IPS-NIHi11 (cell line): Measurements from ENCODE around the gene TMC1.

ENCODE experiments used
- DNase-seq: peaks from one replicate; pipeline ENCODE4 v3.0.0; 2012; ENCODE audit warnings: mixed read lengths, low spot score

The TMC1 gene

DNA sequence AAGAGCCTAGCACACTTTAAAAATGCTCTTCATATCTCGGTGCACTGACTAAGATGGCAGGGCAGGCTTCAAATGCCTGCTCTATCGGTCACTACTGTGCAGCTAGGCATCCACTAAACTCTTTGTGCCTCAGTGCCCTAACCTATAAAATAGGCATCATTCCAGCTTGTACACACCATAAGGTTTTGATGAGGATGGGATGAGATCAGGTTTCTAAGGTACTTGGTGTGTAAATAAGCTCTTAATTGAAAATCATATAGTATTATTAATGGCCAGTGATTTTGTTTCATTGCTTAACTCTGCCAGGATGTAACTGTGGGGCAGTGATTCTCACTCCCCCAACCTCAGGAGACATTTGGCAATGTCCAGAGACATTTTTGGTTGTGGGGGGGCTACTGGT lies 352.9 kb downstream of the TMC1 start:
- DNase-seq: no peak

DNA sequence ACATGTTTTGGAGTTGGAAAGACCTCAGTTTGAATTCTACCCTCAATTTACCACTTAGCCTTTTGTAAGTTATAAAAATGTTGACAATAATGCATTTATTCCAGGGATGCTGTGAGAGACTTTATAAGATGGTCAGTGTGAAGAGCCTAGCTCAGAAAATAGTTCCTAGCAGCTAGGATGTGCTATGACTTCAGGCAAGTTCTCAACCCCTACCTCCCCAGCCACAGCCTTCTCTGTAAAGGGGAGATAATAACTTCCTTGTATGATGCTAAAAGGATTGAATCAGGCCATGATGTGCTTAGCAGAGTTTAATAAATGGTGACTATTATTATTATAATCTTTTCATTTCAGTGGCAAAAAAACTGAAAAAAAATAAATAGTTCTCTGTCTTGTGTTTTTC lies 353.8 kb downstream of the TMC1 start:
- DNase-seq: no peak

DNA sequence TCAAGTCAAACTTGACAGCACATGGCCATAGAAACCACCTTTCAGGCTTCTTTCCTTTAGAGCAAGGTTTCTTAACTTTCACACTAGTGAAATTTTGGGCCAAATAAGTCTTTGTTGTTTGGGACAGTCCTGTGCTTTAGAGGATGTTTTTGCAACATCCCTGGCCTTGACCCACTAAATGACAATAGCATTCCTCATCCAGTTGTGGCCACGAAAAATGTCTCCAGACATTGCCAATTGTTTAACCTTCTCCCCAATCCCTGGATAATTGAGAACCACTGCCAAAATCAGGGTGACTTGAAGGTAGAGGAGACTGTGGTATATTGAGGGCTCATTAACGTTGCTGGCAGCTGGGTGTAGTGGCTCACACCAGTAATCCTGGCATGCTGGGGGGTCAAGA lies 359.4 kb downstream of the TMC1 start:
- DNase-seq: no peak

DNA sequence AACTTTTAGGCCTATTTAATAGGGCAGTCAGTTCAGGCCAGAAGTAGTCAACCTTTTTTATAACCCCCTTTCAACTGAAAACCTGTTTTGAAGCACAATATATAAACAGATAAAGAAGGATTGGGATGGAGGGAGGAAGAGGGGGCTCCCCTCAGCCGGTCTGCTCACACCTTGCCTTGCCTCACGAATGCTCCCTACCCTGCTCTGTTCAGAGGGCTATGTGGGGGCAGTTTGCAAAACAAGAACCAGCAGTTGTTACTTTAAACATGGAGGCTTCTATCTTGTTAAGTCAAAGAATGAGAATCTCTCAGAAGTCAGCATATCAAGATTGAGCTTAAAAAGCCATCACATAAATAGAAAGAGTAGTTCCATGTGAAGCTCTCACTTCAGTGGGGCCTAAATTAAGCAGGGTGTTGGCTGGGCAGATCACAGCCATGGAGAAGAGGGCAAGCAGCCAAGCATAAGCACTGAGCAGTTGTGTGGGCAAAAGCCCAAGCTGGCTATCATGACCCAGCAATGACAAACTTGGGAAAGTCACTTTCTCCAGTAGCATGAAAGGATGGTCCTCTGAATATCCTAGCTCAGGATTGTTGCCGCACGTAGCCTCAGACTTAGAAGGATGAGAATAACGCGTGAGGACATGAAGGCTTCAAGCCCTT lies 360.8 kb downstream of the TMC1 start:
- no peak for DNase-seq

DNA sequence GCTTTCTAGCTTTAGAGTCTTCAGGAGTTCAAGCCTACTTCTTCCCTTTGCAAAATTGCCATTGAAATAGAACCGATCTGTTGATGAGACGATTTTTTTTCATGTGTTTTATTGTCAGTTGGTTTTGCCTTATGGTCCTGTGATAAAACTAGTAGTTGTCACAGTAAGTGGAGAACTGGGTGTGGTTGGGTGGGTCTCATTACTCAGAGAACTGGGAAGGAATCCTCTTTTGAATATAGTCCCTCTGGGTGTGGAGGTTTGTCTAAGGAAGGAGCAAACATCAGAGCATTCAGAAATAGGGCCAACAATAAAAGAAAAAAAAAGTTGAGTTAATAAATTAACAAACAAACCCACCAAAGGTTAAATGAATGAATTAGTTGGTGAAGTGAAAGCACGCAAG lies 362.5 kb downstream of the TMC1 start:
- no peak for DNase-seq

DNA sequence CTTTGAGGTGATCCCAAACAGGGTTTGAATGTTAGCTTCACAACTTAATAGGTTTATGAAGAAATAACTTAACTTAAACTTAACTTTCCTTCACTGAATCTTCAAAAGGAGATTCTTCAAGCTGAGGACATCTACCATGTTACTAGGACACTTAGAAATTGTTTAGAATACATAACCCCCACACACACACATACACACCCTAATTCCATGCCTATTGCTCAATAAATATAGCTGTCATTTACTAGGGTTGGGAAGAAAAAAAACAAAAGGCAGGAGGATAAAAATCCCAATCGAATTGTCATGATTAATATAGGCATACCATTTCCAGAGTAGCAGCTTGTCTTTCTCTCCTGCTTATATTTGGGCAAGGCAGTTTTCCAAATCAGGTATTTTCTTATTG lies 363.1 kb downstream of the TMC1 start:
- DNase-seq: no peak
